H1 (cell line): ENCODE results near the gene ACTN4. TPM values are rescaled to one million over a fixed set of nuclear protein-coding genes. Genes with fewer than 3 reads are reported as not detected.

Experiments
- CTCF ChIA-PET: fragments of 300-600 bp; sonication (Branson Sonifier 250); formaldehyde crosslinking; loops from one replicate; lab custom pipeline; 2021; ENCODE audit not compliant: partially characterized antibody; lab: Charles Lee
- POLR2A ChIA-PET: fragments of 300-600 bp; sonication (Branson Sonifier 250); formaldehyde crosslinking; loops from one replicate; lab custom pipeline; 2021; ENCODE audit warnings: inconsistent platforms; ENCODE audit not compliant: partially characterized antibody; lab: Charles Lee
- DNase-seq, 2 experiments: peaks; one replicate each; pipeline versions ENCODE4 v3.0.0 to v3.0.0-alpha.2; 2010 to 2022; ENCODE audit warnings: low spot score in 2 of 2, low read depth in 1 of 2, mixed read lengths in 1 of 2
- FAIRE-seq: peaks from 2 replicates; lab custom pipeline; 2011; peaks lifted over from hg19 to GRCh38; lab: Jason Lieb, UNC
- H2AFZ ChIP-seq: 2 replicates; pipeline ENCODE4 v1.8.1; 2012; ENCODE audit warnings: low read length, inconsistent platforms
- H2AK5ac ChIP-seq: 2 replicates; pipeline ENCODE4 v1.6.1; 2013; ENCODE audit warnings: low read depth, low read length
- H2BK120ac ChIP-seq: replicated peaks from 2 replicates; pipeline ENCODE3; 2013; ENCODE audit warnings: low read depth, low read length, inconsistent platforms
- H2BK12ac ChIP-seq: 2 replicates; pipeline ENCODE4 v1.6.1; 2013; ENCODE audit warnings: low read depth, low read length
- H2BK15ac ChIP-seq: 2 replicates; pipeline ENCODE4 v1.6.1; 2013; ENCODE audit warnings: low read length
- H2BK20ac ChIP-seq: 2 replicates; pipeline ENCODE4 v1.6.1; 2013; ENCODE audit warnings: low read length
- H2BK5ac ChIP-seq: 2 replicates; pipeline ENCODE4 v1.6.1; 2013; ENCODE audit warnings: low read depth, low read length
- H3K14ac ChIP-seq: 2 replicates; pipeline ENCODE4 v1.6.1; 2013; ENCODE audit warnings: inconsistent platforms; ENCODE audit not compliant: insufficient read length
- H3K18ac ChIP-seq: 2 replicates; pipeline ENCODE4 v1.6.1; 2013; ENCODE audit warnings: low read length; ENCODE audit errors: extremely low read depth
- H3K23ac ChIP-seq: 2 replicates; pipeline ENCODE4 v1.6.1; 2013; ENCODE audit warnings: inconsistent platforms; ENCODE audit not compliant: insufficient read length
- H3K23me2 ChIP-seq: 2 replicates; pipeline ENCODE4 v1.6.1; 2013; ENCODE audit warnings: low read depth, low read length
- H3K27ac ChIP-seq: 2 replicates; pipeline ENCODE4 v1.6.1; 2011; ENCODE audit warnings: low read depth, low read length, inconsistent platforms
- H3K27me3 ChIP-seq, 4 experiments: replicated peaks in 1 of 4; 1 replicate in 1 of 4; 2 replicates in 3 of 4; pipeline versions ENCODE4 v1.6.1 to v1.8.1; 2011 to 2013; ENCODE audit warnings: low read length in 3 of 4, mild to moderate bottlenecking in 3 of 4, inconsistent platforms in 2 of 4, mixed read lengths in 2 of 4, moderate library complexity in 1 of 4; ENCODE audit not compliant: control insufficient read depth in 3 of 4, insufficient read depth in 3 of 4; ENCODE audit errors: extremely low read depth in 1 of 4
- H3K36me3 ChIP-seq, 4 experiments: 2 replicates each; pipeline versions ENCODE4 v1.6.1 to v1.8.1; 2011 to 2013; ENCODE audit warnings: mild to moderate bottlenecking in 4 of 4, low read length in 3 of 4, moderate library complexity in 2 of 4, control low read depth in 1 of 4, inconsistent platforms in 1 of 4; ENCODE audit not compliant: insufficient read depth in 4 of 4, control insufficient read depth in 2 of 4
- H3K4ac ChIP-seq: replicated peaks from 2 replicates; pipeline ENCODE3; 2013; ENCODE audit warnings: low read length, low read depth, mixed read lengths, inconsistent platforms; ENCODE audit not compliant: insufficient read length
- H3K4me1 ChIP-seq, 4 experiments: replicated peaks in 1 of 4; 1 replicate in 1 of 4; 2 replicates in 3 of 4; pipeline versions ENCODE4 v1.6.1 to v1.8.1; 2011 to 2013; ENCODE audit warnings: low read length in 3 of 4, inconsistent platforms in 2 of 4, mixed read lengths in 1 of 4; ENCODE audit not compliant: insufficient read depth in 4 of 4, control insufficient read depth in 3 of 4
- H3K4me2 ChIP-seq, 2 experiments: 2 replicates each; pipeline versions ENCODE4 v1.6.1 to v1.8.1; 2011 to 2013; ENCODE audit warnings: low read depth in 2 of 2, low read length in 2 of 2, control low read depth in 1 of 2, inconsistent platforms in 1 of 2, mild to moderate bottlenecking in 1 of 2; ENCODE audit not compliant: insufficient read depth in 1 of 2
- H3K4me3 ChIP-seq, 4 experiments: fragments of 200-600, 300-600 bp in 1 of 4; sonication (generic), shearing (Covaris generic), sonication (Bioruptor Twin) in 1 of 4; 2 replicates each; pipeline versions ENCODE4 v1.5.1 to v1.8.1; 2011 to 2016; ENCODE audit warnings: low read length in 4 of 4, low read depth in 3 of 4, control low read depth in 2 of 4, inconsistent platforms in 2 of 4, mild to moderate bottlenecking in 2 of 4, mixed read lengths in 1 of 4, moderate library complexity in 1 of 4; ENCODE audit not compliant: insufficient read depth in 2 of 4; ENCODE audit errors: extremely low read depth in 1 of 4
- H3K56ac ChIP-seq: replicated peaks from 2 replicates; pipeline ENCODE3; 2013; ENCODE audit warnings: low read depth, mild to moderate bottlenecking, mixed read lengths, low read length, inconsistent platforms; ENCODE audit not compliant: insufficient read length
- H3K79me1 ChIP-seq: 2 replicates; pipeline ENCODE4 v1.6.1; 2013; ENCODE audit warnings: low read depth, low read length, control low read depth
- H3K79me2 ChIP-seq, 2 experiments: 2 replicates each; pipeline versions ENCODE4 v1.6.1 to v1.8.1; 2012 to 2013; ENCODE audit warnings: low read length in 2 of 2, mild to moderate bottlenecking in 2 of 2, inconsistent platforms in 1 of 2; ENCODE audit not compliant: insufficient read depth in 2 of 2, control insufficient read depth in 1 of 2
- H3K9ac ChIP-seq, 4 experiments: replicated peaks in 1 of 4; 1 replicate in 1 of 4; 2 replicates in 3 of 4; pipeline versions ENCODE4 v1.6.1 to v1.8.1; 2011 to 2013; ENCODE audit warnings: low read depth in 3 of 4, low read length in 3 of 4, control low read depth in 2 of 4, mild to moderate bottlenecking in 2 of 4, moderate library complexity in 2 of 4, inconsistent platforms in 1 of 4; ENCODE audit errors: extremely low read depth in 1 of 4
- H3K9me3 ChIP-seq, 2 experiments: 2 replicates each; pipeline versions ENCODE4 v1.6.1 to v1.8.1; 2012 to 2013; ENCODE audit warnings: mild to moderate bottlenecking in 2 of 2, moderate library complexity in 2 of 2, control low read depth in 1 of 2, inconsistent platforms in 1 of 2, low read depth in 1 of 2, low read length in 1 of 2, mixed read lengths in 1 of 2; ENCODE audit not compliant: insufficient read depth in 2 of 2
- H4K20me1 ChIP-seq, 2 experiments: replicated peaks in 1 of 2; 2 replicates each; pipeline versions ENCODE3 to v1.8.1; 2011 to 2013; ENCODE audit warnings: inconsistent platforms in 2 of 2, low read length in 2 of 2, mild to moderate bottlenecking in 1 of 2; ENCODE audit not compliant: insufficient read depth in 2 of 2, control insufficient read depth in 1 of 2
- H4K5ac ChIP-seq: 2 replicates; pipeline ENCODE4 v1.6.1; 2013; ENCODE audit warnings: low read length, low read depth, mixed read lengths, inconsistent platforms; ENCODE audit not compliant: insufficient read length
- H4K8ac ChIP-seq: 2 replicates; pipeline ENCODE4 v1.8.0; 2013; ENCODE audit warnings: mild to moderate bottlenecking, moderate library complexity, low read length, inconsistent platforms; ENCODE audit not compliant: insufficient read depth; ENCODE audit errors: extremely low read depth
- H4K91ac ChIP-seq: replicated peaks from 2 replicates; pipeline ENCODE3; 2013; ENCODE audit warnings: low read length, mixed read lengths, inconsistent platforms; ENCODE audit not compliant: insufficient read length
- CEBPB ChIP-seq: IDR thresholded peaks from 2 replicates; pipeline ENCODE4 v1.6.1; 2012; ENCODE audit warnings: low read depth, low read length
- CREB1 ChIP-seq: IDR thresholded peaks from 2 replicates; pipeline ENCODE4 v1.6.1; 2012; ENCODE audit warnings: inconsistent platforms
- CTBP2 ChIP-seq: IDR thresholded peaks from 2 replicates; pipeline ENCODE4 v1.7.0; 2011; ENCODE audit warnings: borderline replicate concordance, mild to moderate bottlenecking, moderate library complexity, mixed read lengths, low read length; ENCODE audit not compliant: insufficient read depth, insufficient read length
- E2F6 ChIP-seq: IDR thresholded peaks from 2 replicates; pipeline ENCODE4 v1.6.1; 2012; ENCODE audit warnings: inconsistent platforms
- EGR1 ChIP-seq: IDR thresholded peaks from 2 replicates; pipeline ENCODE4 v1.6.1; 2011; ENCODE audit warnings: low read depth, low read length, borderline replicate concordance
- HDAC2 ChIP-seq, 2 experiments: fragments of 300-600 bp in 1 of 2; sonication (generic) in 1 of 2; IDR thresholded peaks; 2 replicates each; pipeline ENCODE4 v1.6.1; 2011 to 2012; ENCODE audit warnings: low read depth in 2 of 2, low read length in 2 of 2, mild to moderate bottlenecking in 2 of 2, moderate library complexity in 2 of 2, borderline replicate concordance in 1 of 2, inconsistent platforms in 1 of 2
- NANOG ChIP-seq: IDR thresholded peaks from 2 replicates; pipeline ENCODE4 v1.6.1; 2011; ENCODE audit warnings: low read length, low read depth, mild to moderate bottlenecking, inconsistent platforms; ENCODE audit not compliant: insufficient read depth, poor library complexity, severe bottlenecking
- NRF1 ChIP-seq: IDR thresholded peaks from 2 replicates; pipeline ENCODE4 v1.6.1; 2011; ENCODE audit warnings: mild to moderate bottlenecking, low read depth, low read length, improper control_type of control experiment
- POU5F1 ChIP-seq: IDR thresholded peaks from 2 replicates; pipeline ENCODE4 v1.6.1; 2011; ENCODE audit warnings: low read depth, mild to moderate bottlenecking, low read length, moderate library complexity
- SIRT6 ChIP-seq: IDR thresholded peaks from one replicate; pipeline ENCODE4 v1.7.1; 2012; ENCODE audit warnings: low read length, inconsistent platforms
- TBP ChIP-seq: IDR thresholded peaks from 2 replicates; pipeline ENCODE4 v1.6.1; 2011; ENCODE audit warnings: low read depth, low read length, improper control_type of control experiment
- YY1 ChIP-seq: IDR thresholded peaks from 2 replicates; pipeline ENCODE4 v1.6.1; 2011; ENCODE audit warnings: low read depth, mild to moderate bottlenecking, low read length
- WGBS, 2 experiments: shearing (Covaris generic) in 1 of 2; methylation state at CpG; one replicate each; pipeline versions ENCODE4 v1.1.6 to v1.1.7; 2013 to 2015; ENCODE audit warnings: low lambda C conversion rate in 2 of 2, mixed read lengths in 2 of 2, inconsistent platforms in 1 of 2, low coverage in 1 of 2, missing lambda C conversion rate in 1 of 2; ENCODE audit not compliant: insufficient replicate concordance in 2 of 2, insufficient coverage in 1 of 2, insufficient read length in 1 of 2; ENCODE audit errors: extremely low coverage in 1 of 2, missing lambda C conversion rate in 1 of 2; 5-methylcytosine and 5-hydroxymethylcytosine counted together
- polyA plus RNA-seq, 7 experiments: library from polyadenylated mRNA; depleted of rRNA in 3 of 7; stranded (reverse) in 5 of 7; unstranded in 2 of 7; fragments of >200 nt in 5 of 7; fragments of 200-250 nt in 2 of 7; gene quantifications; 1 replicate in 5 of 7; 2 replicates in 1 of 7; 4 replicates in 1 of 7; pipeline versions ENCODE4 v1.2.1 to v1.2.3, GENCODE V29; 2011 to 2013; ENCODE audit warnings: missing spikeins in 2 of 7, mixed read lengths in 2 of 7
- total RNA-seq: library from RNA; stranded (reverse); fragmentation: NEBNext Ultra II Directional; extraction: Animal tissue kit (Norgen Biotek cat#: 25700); gene quantifications from 2 replicates; pipeline ENCODE4 v1.2.1, GENCODE V29; 2021

ACTN4 gene
- total and polyA plus RNA-seq, 2 of the 8 experiments (the other 6 are each of a cell fraction or from before 2014, with no cell fraction given) = 211 to 520 TPM

- Histone ChIP-seq H3K18ac (no peak overlapping the region), H2BK5ac (no peak overlapping the region; the same call in 1 of the 2 replicates), H3K4me3 (no peak overlapping the region), H2BK12ac (no peak overlapping the region), H2AFZ (no peak overlapping the region), H2BK120ac (no peak overlapping the region), H3K4me2 (no peak overlapping the region), H3K27me3 (no peaks in the 10 kb centered on the region), H3K79me2 (no peaks in the 10 kb centered on the region), H2BK15ac (no peak overlapping the region), H3K56ac (no peak overlapping the region), H3K9ac (no peak overlapping the region), H3K79me1 (no peaks in the 10 kb centered on the region), H2AK5ac (no peak overlapping the region), H4K20me1 (peaks cover 3 to 18% of the 10 kb centered on the region in 2 experiments), H2BK20ac (no peak overlapping the region), H3K4me1 (no peaks in the 10 kb centered on the region), H3K14ac (no peak overlapping the region), H3K36me3 (peaks cover 24 to 82% (median 65%) of the 10 kb centered on the region in 4 experiments; a peak in 7 of 8 replicates), H4K91ac (no peak overlapping the region), H3K27ac (no peak overlapping the region), H3K23ac (no peak overlapping the region), H3K23me2 (no peaks in the 10 kb centered on the region), H4K8ac (no peak overlapping the region), H3K4ac (no peak overlapping the region), H3K9me3 (no peaks in the 10 kb centered on the region), H4K5ac (no peak overlapping the region)
- 92% methylated on average over 21 of the region's 21 CpGs; no CpG with 5 or more reads in 1 of the 2 experiments for WGBS, 2 experiments
- FAIRE-seq = no peak
- DNase-seq = no peak
- POLR2A ChIA-PET = interaction anchor here (1.1 to 2.4 kb wide), 5 partner anchors 8 to 100 kb away, joined by 3 to 9 read pairs (median 4); no protein-coding TSS in a partner anchor
- CTCF ChIA-PET = interaction anchor here (0.6 to 3.3 kb wide), 9 partner anchors 8 to 132 kb away, joined by 3 to 11 read pairs (median 4); no protein-coding TSS in a partner anchor
- no peak for TF ChIP-seq E2F6
- no peak for TF ChIP-seq TBP
- TF ChIP-seq YY1 = no peak
- no peak for TF ChIP-seq HDAC2 (IDR thresholded peaks at IDR 0.05; ENCODE audit: borderline replicate concordance in 1 of 2, low read depth in 2 of 2, low read length in 2 of 2)
- TF ChIP-seq NANOG = no peak
- no peak for TF ChIP-seq POU5F1
- TF ChIP-seq CEBPB = no peak
- no peak for TF ChIP-seq NRF1
- TF ChIP-seq CREB1 = no peak
- no peak for TF ChIP-seq EGR1
- no peak for TF ChIP-seq SIRT6
- TF ChIP-seq CTBP2 = no peak
Measured at GRCh38 chr19:38725469-38726283, 78.2 kb downstream of the ACTN4 start.
